Neural cell (in vitro differentiated cells): ENCODE data around the gene KLHL22.

Experiments used
- CTCF ChIP-seq: fragments of 450-650 bp; IDR thresholded peaks from 2 replicates; pipeline ENCODE4 v1.5.1; 2014; ENCODE audit warnings: antibody characterized with exemption, mild to moderate bottlenecking, moderate library complexity; ENCODE audit not compliant: poor library complexity, severe bottlenecking
- POLR2AphosphoS5 ChIP-seq: IDR thresholded peaks from 2 replicates; pipeline ENCODE4 v1.6.1; 2012
- SMC3 ChIP-seq: fragments of 450-650 bp; conservative IDR thresholded peaks from 2 replicates; pipeline ENCODE4 v1.6.1; 2014; ENCODE audit warnings: antibody characterized with exemption, mild to moderate bottlenecking, moderate library complexity; ENCODE audit not compliant: poor library complexity
- TAF1 ChIP-seq: IDR thresholded peaks from 2 replicates; pipeline ENCODE4 v1.6.1; 2012; ENCODE audit warnings: low read depth

DNA sequence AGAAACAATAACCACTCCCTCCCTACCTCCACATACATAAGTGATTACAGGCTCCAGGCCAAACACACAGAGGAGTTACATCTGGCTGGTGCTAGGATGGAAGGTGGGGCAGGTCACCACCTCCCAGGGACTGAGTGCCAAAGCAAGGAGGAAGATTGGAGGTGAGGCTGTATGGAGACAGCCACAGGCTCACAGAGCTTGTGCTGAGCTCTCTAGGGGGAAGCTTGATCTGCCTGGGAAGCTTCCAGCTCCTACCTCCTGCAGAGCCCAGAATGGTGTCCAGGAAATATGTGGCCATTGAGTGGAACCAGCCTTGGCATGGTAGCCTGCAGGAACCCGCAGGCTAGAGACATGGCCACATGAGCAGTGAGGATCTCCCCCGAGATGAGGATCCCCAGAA lies 8.2 kb upstream of the KLHL22 start:
- TF ChIP-seq POLR2AphosphoS5 (no peak), TAF1 (no peak), SMC3 (no peak), CTCF (no peak)
